Neural crest cell (in vitro differentiated cells): Measurements from ENCODE around the gene FNDC8. TPM values are rescaled to one million over a fixed set of nuclear protein-coding genes. Genes with fewer than 3 reads are reported as not detected.

ENCODE experiments used
- DNase-seq: peaks from one replicate; pipeline ENCODE4 v3.0.0; 2021; ENCODE audit warnings: low read depth, mixed read lengths, low spot score
- H3K27ac Mint-ChIP-seq: one replicate; pipeline ENCODE4 v1.8.0; 2021; ENCODE audit warnings: mild to moderate bottlenecking, mixed read lengths; ENCODE audit not compliant: unreplicated experiment
- H3K27me3 Mint-ChIP-seq: 2 replicates; pipeline ENCODE4 v1.8.0; 2021; ENCODE audit warnings: low read depth, mild to moderate bottlenecking, mixed read lengths
- H3K36me3 Mint-ChIP-seq: 2 replicates; pipeline ENCODE4 v1.8.0; 2021; ENCODE audit warnings: low read depth, mild to moderate bottlenecking, mixed read lengths
- H3K4me1 Mint-ChIP-seq: 2 replicates; pipeline ENCODE4 v1.8.0; 2021; ENCODE audit warnings: mixed read lengths
- H3K4me3 Mint-ChIP-seq: one replicate; pipeline ENCODE4 v1.8.0; 2021; ENCODE audit warnings: mild to moderate bottlenecking, mixed read lengths
- H3K9me3 Mint-ChIP-seq: 2 replicates; pipeline ENCODE4 v1.8.0; 2021; ENCODE audit warnings: mixed read lengths
- total RNA-seq: library from RNA; stranded (reverse); gene quantifications from 2 replicates; pipeline ENCODE4 v1.2.1, GENCODE V29; 2021
- TF ChIP-seq, protein P1 (sequence below): fragments of 200-600 bp; sonication (generic); conservative IDR thresholded peaks from 2 replicates; pipeline ENCODE4 v1.5.0; 2021; ENCODE audit warnings: antibody characterized with exemption, mild to moderate bottlenecking

The FNDC8 gene
- total RNA-seq, 1 donor from 2014 or later, result not detected

DNA sequence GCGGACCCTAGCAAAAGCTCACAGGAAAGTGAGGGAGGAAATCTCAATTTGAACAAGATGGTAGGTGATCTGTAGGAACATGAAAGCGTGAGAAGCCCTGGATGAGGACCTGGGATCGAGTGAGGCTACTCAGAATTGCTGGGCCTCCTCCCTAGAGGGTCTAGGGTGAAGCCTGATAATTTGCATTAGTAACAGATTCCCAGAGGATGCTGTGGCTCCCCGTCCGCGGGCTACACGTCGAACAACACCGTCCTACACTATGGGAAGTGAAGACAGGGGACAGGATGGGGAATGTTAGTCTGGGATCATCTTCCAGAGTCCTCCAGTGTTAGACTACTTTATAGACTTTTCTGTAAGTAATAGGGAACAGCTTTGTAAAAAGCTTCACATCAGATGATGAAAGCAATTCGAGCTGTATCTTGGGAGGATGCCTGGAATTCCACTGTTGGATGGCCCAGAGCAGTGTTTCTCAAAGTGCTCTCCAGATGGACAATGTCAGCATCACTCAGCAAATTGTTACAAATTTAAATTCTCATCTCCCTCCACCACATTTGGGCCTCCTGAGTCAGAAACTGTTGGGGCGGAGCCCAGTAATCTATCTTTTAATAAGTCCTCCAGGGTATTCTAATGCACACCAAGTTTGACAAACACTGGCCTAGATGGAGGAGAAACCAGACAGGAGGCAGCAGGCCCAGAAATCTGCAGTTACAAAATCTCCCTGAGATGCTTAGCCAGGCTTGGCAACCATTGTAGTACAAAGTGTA lies 6.5 kb downstream of the FNDC8 start:
- TF ChIP-seq, protein P1, sequence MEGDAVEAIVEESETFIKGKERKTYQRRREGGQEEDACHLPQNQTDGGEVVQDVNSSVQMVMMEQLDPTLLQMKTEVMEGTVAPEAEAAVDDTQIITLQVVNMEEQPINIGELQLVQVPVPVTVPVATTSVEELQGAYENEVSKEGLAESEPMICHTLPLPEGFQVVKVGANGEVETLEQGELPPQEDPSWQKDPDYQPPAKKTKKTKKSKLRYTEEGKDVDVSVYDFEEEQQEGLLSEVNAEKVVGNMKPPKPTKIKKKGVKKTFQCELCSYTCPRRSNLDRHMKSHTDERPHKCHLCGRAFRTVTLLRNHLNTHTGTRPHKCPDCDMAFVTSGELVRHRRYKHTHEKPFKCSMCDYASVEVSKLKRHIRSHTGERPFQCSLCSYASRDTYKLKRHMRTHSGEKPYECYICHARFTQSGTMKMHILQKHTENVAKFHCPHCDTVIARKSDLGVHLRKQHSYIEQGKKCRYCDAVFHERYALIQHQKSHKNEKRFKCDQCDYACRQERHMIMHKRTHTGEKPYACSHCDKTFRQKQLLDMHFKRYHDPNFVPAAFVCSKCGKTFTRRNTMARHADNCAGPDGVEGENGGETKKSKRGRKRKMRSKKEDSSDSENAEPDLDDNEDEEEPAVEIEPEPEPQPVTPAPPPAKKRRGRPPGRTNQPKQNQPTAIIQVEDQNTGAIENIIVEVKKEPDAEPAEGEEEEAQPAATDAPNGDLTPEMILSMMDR, result no peak
- no peaks in the 10 kb centered on the region for H3K27me3 Mint-ChIP-seq

DNA sequence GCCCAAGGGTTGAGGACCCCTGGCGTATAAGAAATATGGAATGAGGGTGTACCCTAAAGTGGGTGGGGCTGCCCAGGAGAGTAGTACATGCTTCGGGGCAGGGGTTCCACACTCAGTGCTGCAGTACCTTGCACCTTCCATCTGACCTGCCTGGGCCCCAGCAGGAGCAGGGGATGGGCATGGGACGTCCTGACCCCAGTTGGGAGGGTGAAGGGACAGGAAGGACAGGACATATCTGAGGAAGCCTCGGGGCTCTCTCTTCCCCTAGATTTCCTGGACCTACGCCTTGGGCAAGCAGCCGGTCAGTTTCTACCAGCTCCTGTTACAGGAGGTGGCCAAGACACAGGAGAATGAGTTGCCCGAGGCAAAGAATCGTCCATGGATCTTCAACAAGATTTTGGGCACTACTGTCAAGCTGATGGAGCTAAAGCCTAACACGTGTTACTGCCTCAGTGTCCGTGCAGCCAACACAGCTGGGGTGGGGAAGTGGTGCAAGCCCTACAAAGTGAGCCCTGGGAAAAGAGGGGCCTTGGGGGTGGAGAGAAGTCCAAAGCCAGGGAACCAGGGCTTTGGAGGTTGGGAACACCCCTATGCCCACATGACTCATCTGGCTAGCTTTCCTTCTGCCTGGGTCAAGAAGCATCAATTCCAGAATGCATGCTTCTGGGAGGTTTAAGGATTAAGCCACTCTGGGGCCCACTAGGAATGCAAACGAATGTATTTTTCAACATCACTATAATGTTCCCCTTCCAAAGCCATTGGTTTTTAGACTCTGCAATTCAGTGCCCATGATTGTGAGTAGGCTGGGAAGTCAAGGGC lies 7.9 kb downstream of the FNDC8 start:
- Mint-ChIP-seq H3K4me3 (no peak overlapping the region), H3K27ac (no peak overlapping the region), H3K4me1 (no peaks in the 10 kb centered on the region), H3K36me3 (peaks cover 13% of the 10 kb centered on the region), H3K9me3 (no peaks in the 10 kb centered on the region), H3K27me3 (no peaks in the 10 kb centered on the region)
- TF ChIP-seq, protein P1, result no peak
- no peak for DNase-seq

More for the DNA sequence above, 6.5 kb downstream of the FNDC8 start:
- Mint-ChIP-seq H3K27ac (no peak overlapping the region), H3K9me3 (no peaks in the 10 kb centered on the region), H3K36me3 (peaks cover 4% of the 10 kb centered on the region), H3K4me3 (no peak overlapping the region), H3K4me1 (no peaks in the 10 kb centered on the region)
- no peak for DNase-seq

DNA sequence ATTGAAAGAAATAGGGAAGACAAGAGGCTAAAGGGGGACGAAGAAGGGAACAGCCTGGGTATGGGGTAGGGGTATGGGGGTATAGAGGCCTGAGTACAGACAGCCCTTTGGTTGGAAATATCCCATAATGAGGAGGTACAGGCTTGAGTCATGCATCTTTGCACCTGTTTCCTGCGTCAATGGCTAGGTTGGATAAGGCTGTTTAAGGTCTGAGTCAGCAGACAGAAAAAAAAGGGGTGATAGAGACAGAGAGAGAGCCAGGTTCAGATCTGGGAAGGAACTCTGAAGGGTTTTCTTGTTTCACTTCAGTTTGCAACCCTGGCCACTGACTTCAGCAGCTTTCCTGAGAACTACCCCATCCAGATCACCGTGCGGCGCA lies 8.5 kb downstream of the FNDC8 start:
- no peaks in the 10 kb centered on the region for H3K9me3 Mint-ChIP-seq
- peaks cover 13% of the 10 kb centered on the region for H3K36me3 Mint-ChIP-seq
- no peaks in the 10 kb centered on the region for H3K27me3 Mint-ChIP-seq
- H3K4me3 Mint-ChIP-seq, result no peak overlapping the region
- no peaks in the 10 kb centered on the region for H3K4me1 Mint-ChIP-seq
- TF ChIP-seq, protein P1, result no peak
- DNase-seq, result no peak
- no peak overlapping the region for H3K27ac Mint-ChIP-seq

DNA sequence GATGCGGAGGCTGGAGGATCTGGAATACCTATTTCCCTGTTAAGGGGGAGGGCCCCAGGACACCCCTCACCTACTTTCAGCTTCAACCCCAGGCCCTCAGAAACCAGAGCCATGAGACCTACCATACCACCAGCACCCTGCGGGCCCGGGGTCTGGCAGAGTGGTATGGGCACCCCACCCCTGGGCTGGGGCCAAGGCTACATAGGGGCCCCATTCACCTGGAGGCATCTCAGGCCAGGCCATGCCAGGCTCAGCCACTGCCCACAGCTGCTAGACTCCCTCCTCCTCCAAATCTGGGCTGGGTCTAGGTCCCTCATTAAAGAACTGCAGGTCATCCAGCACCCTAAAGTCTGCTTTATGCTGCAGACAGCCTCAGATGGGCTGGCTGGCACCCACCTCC lies 9.0 kb downstream of the FNDC8 start:
- DNase-seq, result no peak
- Mint-ChIP-seq H3K36me3 (peaks cover 13% of the 10 kb centered on the region), H3K4me1 (no peaks in the 10 kb centered on the region), H3K27me3 (no peaks in the 10 kb centered on the region), H3K4me3 (no peak overlapping the region), H3K27ac (no peak overlapping the region), H3K9me3 (no peaks in the 10 kb centered on the region)
- TF ChIP-seq, protein P1, result no peak

DNA sequence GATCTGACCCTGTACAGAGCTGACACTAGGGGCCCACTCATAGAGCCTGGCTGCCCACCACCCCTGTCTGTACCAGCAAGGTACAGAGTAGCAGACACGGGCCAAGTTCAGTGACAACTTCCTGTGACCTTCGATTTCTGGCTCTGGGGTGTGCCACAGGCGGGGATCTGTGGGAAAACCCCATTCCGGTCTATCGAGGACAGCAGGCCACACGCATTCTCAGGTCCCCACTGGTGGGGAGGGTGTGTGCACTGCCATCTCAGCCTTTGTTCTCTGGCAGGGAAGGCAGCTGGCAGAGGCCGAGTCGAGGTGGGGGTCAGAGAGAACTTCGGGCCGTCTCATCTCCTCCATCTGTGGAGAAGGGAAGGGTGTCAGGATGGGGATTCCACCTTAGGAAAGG lies 10.7 kb downstream of the FNDC8 start:
- Mint-ChIP-seq H3K27me3 (no peaks in the 10 kb centered on the region), H3K4me3 (no peak overlapping the region), H3K9me3 (no peaks in the 10 kb centered on the region), H3K27ac (no peak overlapping the region), H3K4me1 (no peaks in the 10 kb centered on the region), H3K36me3 (peaks cover 13% of the 10 kb centered on the region)
- TF ChIP-seq, protein P1, result no peak
- DNase-seq, result no peak
